Measurements from ENCODE around the gene SPTBN1. TPM values are rescaled to one million over a fixed set of nuclear protein-coding genes. Genes with fewer than 3 reads are reported as not detected.
A peak's percentile ranks its signal among the peaks of the same experiment; 100 is the strongest.

Gene SPTBN1
- total and polyA plus RNA-seq, 2 of the 13 experiments (the other 11 are each of a cell fraction or from before 2014, with no cell fraction given): 123 to 299 TPM

- peak; percentile 40; the same call in 1 of the 2 replicates for TF ChIP-seq ZNF274 (CRISPR knock-in tag; IDR thresholded peaks at IDR 0.05)
- TF ChIP-seq ZNF331 (CRISPR knock-in tag; IDR thresholded peaks at IDR 0.05): 0 out of 2 replicates have a peak, but pooled peaks have one; percentile 46
- 0 out of 2 replicates have a peak, but pooled peaks have one; percentile 17 for TF ChIP-seq RARA (CRISPR knock-in tag; IDR thresholded peaks at IDR 0.05)
- no peak for TF ChIP-seq ZNF280D (CRISPR knock-in tag; IDR thresholded peaks at IDR 0.05)
- TF ChIP-seq THAP11 (CRISPR knock-in tag; IDR thresholded peaks at IDR 0.05): 0 out of 2 replicates have a peak, but pooled peaks have one; percentile 8
- peak; percentile 26; the same call in 1 of the 2 replicates for TF ChIP-seq ZFX (CRISPR knock-in tag; IDR thresholded peaks at IDR 0.05; ENCODE audit: low read depth)
- peak; percentile 28; the same call in 1 of the 2 replicates for TF ChIP-seq TCF7 (IDR thresholded peaks at IDR 0.05; ENCODE audit: low read depth)
- TF ChIP-seq GATAD1 (CRISPR knock-in tag; IDR thresholded peaks at IDR 0.05): no peak
- TF ChIP-seq SOX13 (IDR thresholded peaks at IDR 0.05): no peak
- peak in 1 of 2 experiments; percentile 21; a peak in 1 of 4 replicates for TF ChIP-seq SOX13 (CRISPR knock-in tag; conservative IDR thresholded peaks at IDR 0.05 in 1 of 2, IDR thresholded peaks at IDR 0.05 in 1 of 2)
- 0 out of 2 replicates have a peak, but pooled peaks have one; percentile 22 for TF ChIP-seq NR2F6 (IDR thresholded peaks at IDR 0.05)
- no peak for TF ChIP-seq NR2F6 (CRISPR knock-in tag; IDR thresholded peaks at IDR 0.05)
Measured at GRCh38 chr2:54569745-54570301, 113.7 kb downstream of the SPTBN1 start (continued).
